ENCODE measurements around the gene FBLIM1. TPM values are rescaled to one million over a fixed set of nuclear protein-coding genes. Genes with fewer than 3 reads are reported as not detected.

Gene FBLIM1
- total RNA-seq, 2 donors from 2014 or later, result 42.5 to 46.2 TPM

DNA sequence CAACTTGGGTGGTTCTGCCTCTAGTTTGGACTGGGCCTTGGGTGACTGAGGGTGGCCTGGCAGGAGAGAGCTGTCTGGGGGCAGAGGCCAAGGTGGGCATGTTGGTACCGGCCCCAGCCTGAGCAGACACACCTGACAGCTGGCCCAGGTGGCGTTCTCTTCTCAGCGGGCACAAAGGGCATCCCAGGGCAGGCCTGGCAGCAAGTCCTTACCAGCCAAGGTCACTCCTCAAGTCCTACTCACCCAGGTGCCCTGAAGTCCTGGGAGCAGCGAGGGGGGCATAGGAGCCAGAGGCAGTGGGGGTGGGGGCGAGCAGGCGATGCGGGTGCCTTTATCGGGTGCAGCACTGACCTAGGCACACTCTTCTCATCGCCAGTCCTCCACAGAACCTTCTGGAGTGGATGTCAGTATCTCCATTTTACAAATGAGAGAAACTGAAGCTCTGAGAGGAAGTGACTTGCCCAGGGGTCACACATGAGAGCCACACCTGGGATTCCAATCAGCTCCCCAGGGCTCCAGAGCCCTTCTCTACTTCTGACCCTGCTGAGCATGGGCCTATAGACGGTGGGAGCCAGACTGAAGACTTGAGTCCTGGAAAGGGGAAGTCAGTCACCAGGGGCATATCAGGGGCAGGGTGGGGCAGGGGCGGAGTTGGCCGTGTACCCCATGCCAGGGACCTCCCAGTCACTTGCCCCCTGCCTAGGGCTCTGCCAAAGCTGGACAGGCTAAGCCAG, 23.1 kb upstream of the FBLIM1 start:
- intact Hi-C loops (cut with DNase I), result no loop called here
- WGBS, 2 donors, result 15 to 17% methylated on average over 5 to 12 of the region's 12 CpGs
- peaks cover 0 to 20% of the 10 kb centered on the region in 2 donors for H3K36me3 ChIP-seq (replicated peaks in 1 of 2; ENCODE audit: insufficient read depth in 1 of 2, low read depth in 2 of 2)

DNA sequence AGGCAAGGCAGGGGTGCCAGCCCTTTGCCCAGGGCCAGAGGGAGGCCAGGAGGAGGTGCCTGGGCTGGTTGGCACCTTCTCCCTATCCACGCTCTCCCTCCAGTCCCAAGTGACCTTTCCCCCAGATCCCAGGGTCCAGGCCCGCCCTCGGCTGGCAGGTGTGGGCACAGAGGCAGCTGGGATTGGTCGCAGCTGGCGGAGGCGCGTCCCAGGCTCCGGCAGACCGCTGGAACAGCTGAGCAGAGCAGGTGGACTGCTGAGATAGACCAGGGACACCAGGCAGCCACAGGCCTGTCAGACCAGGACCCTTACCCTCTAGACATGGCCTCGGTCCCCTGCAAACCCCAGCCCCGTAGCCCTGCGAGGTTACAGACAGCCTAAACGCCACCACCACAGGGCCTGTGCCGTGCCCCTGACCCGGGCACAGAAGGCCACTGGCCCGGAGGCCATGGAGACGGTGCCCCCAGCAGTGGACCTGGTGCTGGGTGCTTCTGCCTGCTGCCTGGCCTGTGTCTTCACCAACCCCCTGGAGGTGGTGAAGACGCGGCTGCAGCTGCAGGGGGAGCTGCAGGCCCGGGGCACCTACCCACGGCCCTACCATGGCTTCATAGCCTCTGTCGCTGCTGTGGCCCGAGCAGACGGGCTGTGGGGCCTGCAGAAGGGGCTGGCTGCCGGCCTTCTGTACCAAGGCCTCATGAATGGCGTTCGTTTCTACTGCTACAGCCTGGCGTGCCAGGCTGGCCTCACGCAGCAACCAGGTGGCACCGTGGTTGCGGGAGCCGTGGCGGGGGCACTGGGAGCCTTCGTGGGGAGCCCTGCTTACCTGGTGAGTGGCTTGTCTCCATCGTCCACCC, 22.3 kb upstream of the FBLIM1 start, which contains the start of gene SLC25A34:
Gene SLC25A34, plus strand, starts transcription at position 221 of the 854 bp plus-strand sequence. Its CDS starts 228 bp downstream, at position 449.
- Histone ChIP-seq H3K9me3 (no peaks in the 10 kb centered on the region), H3K4me1 (peaks cover 58% of the 10 kb centered on the region), H3K36me3 (replicated peaks in 1 of 2; ENCODE audit: insufficient read depth in 1 of 2, low read depth in 2 of 2) (peaks cover 0 to 16% of the 10 kb centered on the region in 2 donors), H3K27ac (peak within 1 kb of the TSS; percentile 79 to 99 (median 95)), H3K27me3 (no peaks in the 10 kb centered on the region), H3K4me3 (no peak within 1 kb of the TSS)
- intact Hi-C loops (cut with DNase I), result no loop called here
- DNase-seq, result peak; percentile 95 to 97 (median 96)
- 28% methylated on average over 26 of the region's 35 CpGs; no CpG with 5 or more reads in 1 of the 2 donors for WGBS, 2 donors
- TF ChIP-seq POLR2A (IDR thresholded peaks at IDR 0.05), result peak; percentile 72 to 74 (median 72)
- TF ChIP-seq, protein P1, sequence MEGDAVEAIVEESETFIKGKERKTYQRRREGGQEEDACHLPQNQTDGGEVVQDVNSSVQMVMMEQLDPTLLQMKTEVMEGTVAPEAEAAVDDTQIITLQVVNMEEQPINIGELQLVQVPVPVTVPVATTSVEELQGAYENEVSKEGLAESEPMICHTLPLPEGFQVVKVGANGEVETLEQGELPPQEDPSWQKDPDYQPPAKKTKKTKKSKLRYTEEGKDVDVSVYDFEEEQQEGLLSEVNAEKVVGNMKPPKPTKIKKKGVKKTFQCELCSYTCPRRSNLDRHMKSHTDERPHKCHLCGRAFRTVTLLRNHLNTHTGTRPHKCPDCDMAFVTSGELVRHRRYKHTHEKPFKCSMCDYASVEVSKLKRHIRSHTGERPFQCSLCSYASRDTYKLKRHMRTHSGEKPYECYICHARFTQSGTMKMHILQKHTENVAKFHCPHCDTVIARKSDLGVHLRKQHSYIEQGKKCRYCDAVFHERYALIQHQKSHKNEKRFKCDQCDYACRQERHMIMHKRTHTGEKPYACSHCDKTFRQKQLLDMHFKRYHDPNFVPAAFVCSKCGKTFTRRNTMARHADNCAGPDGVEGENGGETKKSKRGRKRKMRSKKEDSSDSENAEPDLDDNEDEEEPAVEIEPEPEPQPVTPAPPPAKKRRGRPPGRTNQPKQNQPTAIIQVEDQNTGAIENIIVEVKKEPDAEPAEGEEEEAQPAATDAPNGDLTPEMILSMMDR (IDR thresholded peaks at IDR 0.05), result peak in 1 of 7 experiments; percentile 14
- peak; percentile 92 for ATAC-seq

More for the DNA sequence above, 23.1 kb upstream of the FBLIM1 start:
- TF ChIP-seq, protein P1 (IDR thresholded peaks at IDR 0.05), result no peak
- no peak for TF ChIP-seq POLR2A (IDR thresholded peaks at IDR 0.05)
- Histone ChIP-seq H3K4me1 (peaks cover 53% of the 10 kb centered on the region), H3K9me3 (no peaks in the 10 kb centered on the region), H3K27ac (peak overlapping the region; percentile 79 to 99 (median 95)), H3K4me3 (no peak overlapping the region), H3K27me3 (no peaks in the 10 kb centered on the region)
- ATAC-seq (peak; percentile 57), DNase-seq (peak; percentile 73 to 89 (median 86))

DNA sequence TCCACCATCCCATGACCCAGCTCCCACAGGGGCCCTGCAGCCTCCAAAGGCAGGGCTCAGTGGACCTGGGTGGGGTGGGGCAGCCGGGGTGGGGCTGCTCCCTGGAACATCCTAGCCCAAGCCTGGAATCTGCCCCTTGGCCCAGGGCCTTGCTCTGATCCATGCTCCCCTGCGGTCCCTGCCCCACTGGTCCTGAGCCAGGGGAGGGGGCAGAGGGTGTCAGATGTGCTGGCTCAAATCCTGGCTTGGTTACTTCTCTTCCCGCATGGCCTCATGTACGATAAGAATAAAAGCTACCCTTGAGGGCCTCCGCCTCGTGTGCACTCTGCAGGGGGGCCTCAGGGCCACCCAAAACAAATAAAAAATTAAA, 21.7 kb upstream of the FBLIM1 start:
- Histone ChIP-seq H3K4me1 (peaks cover 63% of the 10 kb centered on the region), H3K27me3 (no peaks in the 10 kb centered on the region), H3K4me3 (no peak overlapping the region), H3K27ac (peak overlapping the region; percentile 79 to 99 (median 95)), H3K36me3 (replicated peaks in 1 of 2; ENCODE audit: insufficient read depth in 1 of 2, low read depth in 2 of 2) (peaks cover 0 to 11% of the 10 kb centered on the region in 2 donors), H3K9me3 (no peaks in the 10 kb centered on the region)
- intact Hi-C loops (cut with DNase I), result no loop called here
- peak; percentile 40 to 77 (median 63) for DNase-seq
- 15 to 16% methylated on average over 5 of the region's 6 CpGs for WGBS, 2 donors
- peak; percentile 15 for ATAC-seq
- no peak for TF ChIP-seq POLR2A (IDR thresholded peaks at IDR 0.05)
- TF ChIP-seq, protein P1 (IDR thresholded peaks at IDR 0.05), result no peak

DNA sequence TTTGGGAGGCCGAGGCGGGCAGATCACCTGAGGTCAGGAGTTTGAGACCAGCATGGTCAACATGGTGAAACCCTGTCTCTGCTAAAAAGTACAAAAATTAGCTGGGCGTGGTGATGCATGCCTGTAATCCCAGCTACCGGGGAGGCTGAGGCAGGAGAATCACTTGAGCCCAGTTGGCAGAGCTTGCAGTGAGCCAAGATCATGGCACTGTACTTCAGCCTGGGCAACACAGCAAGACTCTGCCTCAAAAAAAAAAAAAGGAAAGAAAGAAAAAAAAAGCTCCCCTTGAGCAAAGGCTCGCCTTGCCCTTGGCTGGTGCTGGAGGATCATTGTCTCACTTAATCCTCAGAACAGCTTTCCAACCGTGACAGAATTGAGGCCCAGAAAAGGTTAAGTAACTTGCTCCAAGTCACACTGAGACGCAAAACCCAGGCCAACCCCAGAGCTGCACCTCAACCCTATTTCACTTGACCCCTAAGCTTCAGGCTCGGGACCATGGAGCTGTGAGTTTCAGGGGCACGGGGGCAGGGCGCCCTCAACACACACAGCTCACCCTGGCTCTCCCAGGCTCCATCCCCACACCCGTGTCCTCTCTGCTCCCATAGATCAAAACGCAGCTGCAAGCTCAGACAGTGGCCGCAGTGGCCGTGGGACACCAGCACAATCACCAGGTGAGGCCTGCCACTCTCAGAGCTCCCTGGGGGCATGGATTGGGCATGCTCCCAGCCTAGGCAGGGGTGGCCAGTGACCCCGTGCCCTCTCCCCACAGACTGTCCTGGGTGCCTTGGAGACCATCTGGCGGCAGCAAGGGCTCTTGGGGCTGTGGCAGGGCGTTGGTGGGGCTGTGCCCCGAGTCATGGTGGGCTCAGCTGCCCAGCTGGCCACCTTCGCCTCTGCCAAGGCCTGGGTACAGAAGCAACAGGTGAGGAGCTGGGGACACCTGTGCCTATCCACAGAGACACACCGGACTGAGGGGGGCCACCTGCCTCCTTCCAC, 21.0 kb upstream of the FBLIM1 start:
- H3K27ac ChIP-seq, result peak overlapping the region; percentile 79 to 99 (median 95)
- no peaks in the 10 kb centered on the region for H3K9me3 ChIP-seq
- no peak for TF ChIP-seq POLR2A (IDR thresholded peaks at IDR 0.05)
- TF ChIP-seq, protein P1 (IDR thresholded peaks at IDR 0.05), result no peak
- no peak for ATAC-seq
- 53 to 61% methylated on average over 11 to 20 of the region's 20 CpGs for WGBS, 2 donors
- peaks cover 0 to 5% of the 10 kb centered on the region in 2 donors for H3K36me3 ChIP-seq (replicated peaks in 1 of 2; ENCODE audit: insufficient read depth in 1 of 2, low read depth in 2 of 2)
- no peaks in the 10 kb centered on the region for H3K27me3 ChIP-seq
- no peak overlapping the region for H3K4me3 ChIP-seq
- DNase-seq, result peak in 1 of 4 donors; percentile 46
- intact Hi-C loops (cut with DNase I), result no loop called here
- peaks cover 63% of the 10 kb centered on the region for H3K4me1 ChIP-seq
